Endothelial cell of umbilical vein (primary cell): Measurements from ENCODE around the gene ZC3HAV1. TPM values are rescaled to one million over a fixed set of nuclear protein-coding genes. Genes with fewer than 3 reads are reported as not detected.
"Not testable (repeated sequence)": the region's sequence is repeated elsewhere in the genome, so short reads cannot be mapped to it uniquely, and the experiment has no call there.

Source experiments
- BruUV-seq: library from RNA; stranded (reverse); fragments of 400-500 nt; replicated peaks from 2 replicates; lab custom pipeline; 2021; lab: Mats Ljungman, UMichigan
- CTCF ChIA-PET: fragments of 300-600, 350-600 bp; sonication (Branson Sonifier 250); formaldehyde crosslinking; loops from one replicate; lab custom pipeline; 2021; ENCODE audit warnings: antibody characterized with exemption, inconsistent platforms; lab: Charles Lee
- POLR2A ChIA-PET: fragments of 300-600, 350-600 bp; sonication (Branson Sonifier 250); formaldehyde crosslinking; loops from one replicate; lab custom pipeline; 2021; ENCODE audit warnings: antibody characterized with exemption, inconsistent platforms; lab: Charles Lee
- DNase-seq: peaks from one replicate; pipeline ENCODE4 v3.0.0-alpha.2; 2011; ENCODE audit warnings: low read depth, low spot score
- FAIRE-seq: peaks from 2 replicates; lab custom pipeline; 2011; peaks lifted over from hg19 to GRCh38; lab: Jason Lieb, UNC
- H2AFZ ChIP-seq: 2 replicates; pipeline ENCODE4 v1.6.0; 2012; ENCODE audit warnings: low read depth, low read length, control low read depth, inconsistent platforms
- H3K27ac ChIP-seq: 2 replicates; pipeline ENCODE4 v1.5.1; 2011; ENCODE audit warnings: low read depth, mild to moderate bottlenecking, control low read depth, low read length, moderate library complexity; ENCODE audit not compliant: insufficient read depth
- H3K27me3 ChIP-seq, 2 experiments: 2 replicates each; pipeline versions ENCODE4 v1.6.0 to v1.6.1; 2011; ENCODE audit warnings: low read length in 2 of 2, mixed read lengths in 1 of 2; ENCODE audit not compliant: control insufficient read depth in 2 of 2, insufficient read depth in 2 of 2
- H3K36me3 ChIP-seq, 2 experiments: 2 replicates in 1 of 2; 3 replicates in 1 of 2; pipeline ENCODE4 v1.5.1; 2011; ENCODE audit warnings: low read length in 2 of 2, mild to moderate bottlenecking in 1 of 2, moderate library complexity in 1 of 2; ENCODE audit not compliant: control insufficient read depth in 2 of 2, insufficient read depth in 2 of 2; ENCODE audit errors: extremely low read depth in 1 of 2
- H3K4me1 ChIP-seq: 3 replicates; pipeline ENCODE4 v1.5.1; 2011; ENCODE audit warnings: mild to moderate bottlenecking, low read length; ENCODE audit not compliant: control insufficient read depth, insufficient read depth; ENCODE audit errors: extremely low read depth
- H3K4me2 ChIP-seq: 2 replicates; pipeline ENCODE4 v1.6.1; 2011; ENCODE audit warnings: low read length, control low read depth, mixed read lengths; ENCODE audit not compliant: insufficient read depth
- H3K4me3 ChIP-seq, 3 experiments: fragments of 200-600 bp in 1 of 3; sonication (generic), shearing (Covaris generic) in 1 of 3; replicated peaks in 1 of 3; 2 replicates each; pipeline ENCODE4 v1.5.1; 2011 to 2016; ENCODE audit warnings: control low read depth in 3 of 3, low read length in 3 of 3, mild to moderate bottlenecking in 2 of 3, inconsistent platforms in 1 of 3, low read depth in 1 of 3, moderate library complexity in 1 of 3; ENCODE audit not compliant: insufficient read depth in 1 of 3
- H3K79me2 ChIP-seq: 2 replicates; pipeline ENCODE4 v1.6.0; 2012; ENCODE audit warnings: low read length, inconsistent platforms; ENCODE audit not compliant: control insufficient read depth, insufficient read depth
- H3K9ac ChIP-seq: replicated peaks from 2 replicates; pipeline ENCODE3; 2011; ENCODE audit warnings: low read length, control low read depth; ENCODE audit not compliant: insufficient read depth; ENCODE audit errors: extremely low read depth
- H3K9me1 ChIP-seq: replicated peaks from 3 replicates; pipeline ENCODE4 v1.6.0; 2011; ENCODE audit warnings: mild to moderate bottlenecking, low read length; ENCODE audit not compliant: control insufficient read depth, insufficient read depth; ENCODE audit errors: extremely low read depth
- H3K9me3 ChIP-seq: replicated peaks from 2 replicates; pipeline ENCODE4 v1.5.1; 2012; ENCODE audit warnings: low read length, inconsistent platforms; ENCODE audit not compliant: control insufficient read depth, insufficient read depth
- H4K20me1 ChIP-seq: replicated peaks from 2 replicates; pipeline ENCODE3; 2011; ENCODE audit warnings: mild to moderate bottlenecking, low read length; ENCODE audit not compliant: control insufficient read depth, insufficient read depth; ENCODE audit errors: extremely low read depth
- CTCF ChIP-seq, 2 donors: IDR thresholded peaks; 1 replicate in 1 of 2; 2 replicates in 1 of 2; pipeline ENCODE4 v1.5.1; 2011; ENCODE audit warnings: low read length in 2 of 2, mild to moderate bottlenecking in 2 of 2, moderate library complexity in 2 of 2, control low read depth in 1 of 2, inconsistent platforms in 1 of 2, low read depth in 1 of 2; ENCODE audit not compliant: insufficient read depth in 1 of 2; ENCODE audit errors: extremely low read depth in 1 of 2
- EZH2 ChIP-seq: IDR thresholded peaks from 2 replicates; pipeline ENCODE4 v1.6.1; 2012; ENCODE audit warnings: borderline replicate concordance, low read depth, mild to moderate bottlenecking, moderate library complexity, low read length, inconsistent platforms; ENCODE audit not compliant: severe bottlenecking
- FOS ChIP-seq: IDR thresholded peaks from 2 replicates; pipeline ENCODE4 v1.6.1; 2011; ENCODE audit warnings: mild to moderate bottlenecking, low read length, moderate library complexity, borderline replicate concordance; ENCODE audit not compliant: insufficient read depth
- GATA2 ChIP-seq: IDR thresholded peaks from 2 replicates; pipeline ENCODE4 v1.7.0; 2011; ENCODE audit warnings: low read depth, mild to moderate bottlenecking, moderate library complexity, mixed read lengths, low read length; ENCODE audit not compliant: insufficient read length, insufficient read depth
- JUN ChIP-seq: IDR thresholded peaks from 2 replicates; pipeline ENCODE4 v1.6.1; 2011; ENCODE audit warnings: borderline replicate concordance, low read depth; ENCODE audit not compliant: insufficient read length, insufficient read depth
- MAX ChIP-seq: IDR thresholded peaks from 2 replicates; pipeline ENCODE4 v1.6.1; 2011; ENCODE audit not compliant: insufficient read depth, insufficient read length
- MYC ChIP-seq: IDR thresholded peaks from one replicate; pipeline ENCODE4 v1.6.1; 2011; ENCODE audit warnings: mild to moderate bottlenecking, low read depth, low read length
- POLR2A ChIP-seq: IDR thresholded peaks from 2 replicates; pipeline ENCODE4 v1.6.1; 2012; ENCODE audit warnings: low read depth, mild to moderate bottlenecking, control low read depth, low read length
- POLR2AphosphoS5 ChIP-seq: IDR thresholded peaks from 2 replicates; pipeline ENCODE4 v1.6.1; 2012; ENCODE audit warnings: low read depth, mild to moderate bottlenecking, control low read depth, low read length, moderate library complexity; ENCODE audit not compliant: insufficient read depth
- dilution Hi-C: fragments of 300-500 bp; cut with MboI; formaldehyde crosslinking; loops from one replicate; pipeline ENCODE4 v1.15.0; 2019; ENCODE audit warnings: low sequenced_read_pairs; ENCODE audit not compliant: extremely low pct_ligation_motif_present
- intact Hi-C: fragments of 100-400 bp; cut with micrococcal nuclease; formaldehyde crosslinking; loops from one replicate; pipeline ENCODE4 v1.10.0; 2022
- polyA plus RNA-seq, 4 experiments: library from polyadenylated mRNA; depleted of rRNA in 3 of 4; stranded (reverse) in 3 of 4; unstranded in 1 of 4; fragments of >200 nt; gene quantifications; 2 replicates each; pipeline versions ENCODE4 v1.2.1 to v1.2.3, GENCODE V29; 2011 to 2012; ENCODE audit warnings: missing spikeins in 1 of 4
- total RNA-seq: library from RNA; stranded (reverse); gene quantifications from 2 replicates; pipeline ENCODE4 v1.2.3, GENCODE V29; 2021

Gene ZC3HAV1
- total and polyA plus RNA-seq, 2 donors (not counting 3 experiments of a cell fraction or from before 2014, with no cell fraction given) = 17.1 to 37.7 TPM

- H2AFZ ChIP-seq, H3K9me1 ChIP-seq, H3K9me3 ChIP-seq, H3K36me3 ChIP-seq, H3K4me1 ChIP-seq, BruUV-seq, H3K27me3 ChIP-seq, DNase-seq, H3K9ac ChIP-seq, intact Hi-C loops, CTCF ChIA-PET, dilution Hi-C loops, H3K79me2 ChIP-seq, H4K20me1 ChIP-seq, H3K4me3 ChIP-seq, POLR2A ChIA-PET, H3K4me2 ChIP-seq, FAIRE-seq, H3K27ac ChIP-seq: not testable (repeated sequence)
Observed at GRCh38 chr7:139129814-139130213, 20.3 kb upstream of the ZC3HAV1 start.

- TF ChIP-seq POLR2A (no peak), FOS (no peak), POLR2AphosphoS5 (no peak), CTCF (IDR thresholded peaks at IDR 0.05; ENCODE audit: extremely low read depth in 1 of 2, insufficient read depth in 1 of 2, low read depth in 1 of 2, low read length in 2 of 2) (no peak), JUN (no peak), MAX (no peak), GATA2 (no peak), MYC (no peak), EZH2 (no peak)
- CTCF ChIA-PET = interaction anchor here (0.9 to 3.1 kb wide), 8 partner anchors 10 to 241 kb away, joined by 3 to 32 read pairs (median 4); no protein-coding TSS in a partner anchor
- no peaks in the 10 kb centered on the region for H3K79me2 ChIP-seq
- H3K9ac ChIP-seq = no peak overlapping the region
- no peak overlapping the region for H3K27ac ChIP-seq
- no peaks in the 10 kb centered on the region for H3K4me1 ChIP-seq
- peaks cover 15 to 18% of the 10 kb centered on the region in 2 experiments for H3K27me3 ChIP-seq
- dilution Hi-C loops (no loop called here), intact Hi-C loops (loop anchor here (1.0 kb wide), 1 partner anchor 110 kb away; no protein-coding TSS in a partner anchor)
- no peaks in the 10 kb centered on the region for H3K9me1 ChIP-seq
- H3K4me3 ChIP-seq = no peak overlapping the region
- no peak for FAIRE-seq
- no peak overlapping the region for H2AFZ ChIP-seq
- H3K9me3 ChIP-seq = no peaks in the 10 kb centered on the region
- no TSS peak for BruUV-seq
- H4K20me1 ChIP-seq = no peaks in the 10 kb centered on the region
- DNase-seq = peak; percentile 23
- H3K4me2 ChIP-seq = no peak overlapping the region
- no peaks in the 10 kb centered on the region for H3K36me3 ChIP-seq
- POLR2A ChIA-PET = no interaction called here
Observed at GRCh38 chr7:139127648-139128047, 18.1 kb upstream of the ZC3HAV1 start.
